GM18868 (cell line): ENCODE measurements around the gene AQP6.

Experiments
- ATAC-seq: cut with Tn5 transposase; IDR thresholded peaks from one replicate; pipeline ENCODE4 v1.9.1; 2021; ENCODE audit warnings: mild to moderate bottlenecking, moderate library complexity; ENCODE audit not compliant: unreplicated experiment

Gene AQP6

DNA sequence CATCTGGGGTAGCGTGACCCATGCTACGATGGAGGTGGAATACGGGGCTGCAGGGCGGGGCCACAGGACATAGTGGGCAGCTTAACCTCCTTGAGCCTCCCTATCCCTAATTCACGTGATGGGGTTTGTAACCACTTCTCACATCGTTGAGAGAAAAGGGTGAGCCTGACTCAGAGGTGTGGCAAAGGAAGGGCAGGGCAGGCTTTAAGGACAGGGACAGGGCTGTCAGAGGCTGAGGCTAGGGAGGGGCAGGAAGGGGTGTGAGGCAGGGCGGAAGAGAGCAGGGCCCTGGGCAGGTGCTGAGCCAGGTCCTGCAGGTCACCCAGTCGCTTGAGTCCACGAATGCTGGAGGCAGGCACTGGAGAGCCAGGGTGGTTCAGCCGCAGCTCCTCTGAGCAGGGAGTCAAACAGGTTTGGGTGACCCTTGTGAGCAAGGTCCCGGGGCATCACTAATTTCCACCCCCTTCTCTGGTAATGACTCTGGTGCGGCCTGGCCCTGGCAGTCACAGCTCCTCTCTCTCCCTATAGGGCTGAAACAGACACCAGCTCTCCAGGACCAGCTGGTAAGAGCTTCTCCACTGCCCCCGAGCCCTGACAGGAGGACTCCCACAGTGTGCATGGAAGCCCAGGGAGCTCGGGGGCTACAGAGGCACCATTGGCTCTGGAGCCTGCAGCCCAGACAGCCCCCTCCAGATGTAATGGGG is 29.7 kb upstream of the AQP6 start:
- ATAC-seq = no peak

DNA sequence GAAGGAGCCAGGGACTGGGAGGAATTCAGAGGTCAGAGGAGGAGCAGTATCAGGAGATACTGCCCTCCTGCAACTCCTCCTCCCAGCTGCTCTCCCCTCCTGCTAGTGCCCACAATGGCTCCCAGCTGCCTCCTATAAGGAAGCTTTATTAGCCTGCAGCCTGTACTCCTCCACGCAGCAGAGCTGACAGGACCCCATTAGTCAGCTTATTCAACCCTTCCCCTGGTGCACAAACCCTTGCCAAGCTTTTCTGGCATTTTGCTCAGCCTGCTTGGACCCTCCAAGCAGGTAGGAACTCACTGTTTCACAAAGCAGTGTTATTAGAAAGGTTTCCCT is 29.2 kb upstream of the AQP6 start:
- no peak for ATAC-seq

DNA sequence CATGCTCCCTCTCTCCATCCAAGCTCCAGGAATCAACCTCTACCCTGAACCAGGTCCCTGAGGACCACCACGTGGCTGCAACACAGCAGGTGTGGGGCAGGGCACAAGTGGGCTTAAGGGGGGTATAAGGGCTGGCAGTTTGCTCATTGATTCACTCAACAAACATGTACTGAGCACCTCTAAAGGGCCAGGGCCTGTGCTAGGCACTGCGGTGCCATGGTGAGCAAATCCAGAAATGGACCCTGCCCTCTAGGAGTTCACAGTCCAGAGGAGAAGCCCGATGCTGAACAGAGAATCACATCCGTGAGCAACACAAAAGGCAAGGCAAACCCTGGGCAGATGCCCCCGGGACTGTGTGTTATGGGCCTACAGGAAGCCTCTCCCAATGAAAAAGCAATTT is 28.7 kb upstream of the AQP6 start:
- ATAC-seq = no peak

DNA sequence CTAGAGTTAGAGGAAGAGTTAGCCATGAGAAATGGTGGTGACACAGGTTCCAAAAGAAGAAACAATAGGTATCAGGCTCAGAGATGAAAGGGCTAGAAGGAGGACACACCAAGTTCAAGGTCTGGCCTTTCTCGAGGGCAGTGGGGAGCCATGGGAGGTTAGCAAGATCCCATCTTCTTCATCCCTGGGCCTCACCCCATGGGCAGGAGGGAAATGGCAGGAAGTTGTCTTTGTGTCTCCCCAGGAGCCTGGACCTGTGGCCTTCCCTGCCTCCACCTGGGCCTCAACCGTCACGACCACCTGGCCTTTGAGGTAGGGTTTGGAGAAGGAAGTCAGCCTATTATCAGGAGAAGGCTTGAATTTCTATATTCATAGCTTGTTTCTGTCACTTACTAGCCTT is 28.0 kb upstream of the AQP6 start:
- ATAC-seq = no peak

DNA sequence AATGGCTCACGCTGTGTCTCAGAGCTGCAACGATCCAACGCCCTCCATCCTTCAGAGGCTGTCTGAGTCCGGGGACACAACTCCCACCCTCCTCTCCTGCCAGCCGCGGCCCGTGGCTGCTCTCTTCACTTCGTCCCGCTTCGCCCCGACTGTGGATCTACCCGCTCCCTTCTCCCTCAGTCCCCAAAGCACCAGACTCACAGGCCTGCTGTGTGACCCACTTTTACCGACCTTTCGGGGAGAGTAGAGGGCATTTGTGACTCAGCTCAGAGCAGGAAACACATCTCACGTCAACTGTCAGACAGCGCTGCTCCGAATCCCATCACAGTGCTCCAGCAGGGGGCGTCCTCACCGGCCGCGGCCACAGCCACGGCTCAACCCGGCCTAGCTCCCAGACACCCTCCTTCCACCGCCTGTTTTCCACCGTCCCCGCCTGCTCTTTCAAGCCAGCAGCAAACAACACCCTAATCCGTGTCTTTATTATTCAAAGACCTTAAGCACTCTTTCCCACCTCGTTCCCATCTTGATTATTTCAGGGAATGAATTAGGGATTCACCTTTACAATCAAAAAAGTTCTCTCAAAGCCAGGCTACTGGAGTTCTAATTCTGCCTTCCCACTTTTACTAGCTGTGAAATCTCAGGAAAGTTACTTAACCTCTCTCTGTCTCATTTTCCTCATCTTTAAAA is 27.2 kb upstream of the AQP6 start:
- ATAC-seq = peak; percentile 86

DNA sequence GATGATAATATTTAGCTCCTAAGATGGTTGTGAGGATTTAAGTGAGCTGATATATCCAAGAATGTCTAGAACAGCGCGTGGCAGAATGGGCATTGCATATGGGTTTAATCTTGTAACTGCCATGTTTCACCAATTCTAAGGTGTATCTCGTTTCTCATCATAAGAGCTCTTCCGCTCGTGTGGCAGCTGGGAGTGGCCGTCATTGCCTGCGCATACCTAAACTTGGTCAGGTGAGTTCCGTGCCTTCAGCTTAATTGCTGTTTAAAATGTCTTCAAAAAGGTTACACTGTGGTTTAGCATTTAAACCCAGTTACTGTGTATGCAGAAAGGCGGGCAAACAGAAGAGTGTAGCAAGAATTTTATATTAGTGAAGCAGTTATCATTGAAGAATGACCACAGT is 26.7 kb upstream of the AQP6 start:
- ATAC-seq = no peak

DNA sequence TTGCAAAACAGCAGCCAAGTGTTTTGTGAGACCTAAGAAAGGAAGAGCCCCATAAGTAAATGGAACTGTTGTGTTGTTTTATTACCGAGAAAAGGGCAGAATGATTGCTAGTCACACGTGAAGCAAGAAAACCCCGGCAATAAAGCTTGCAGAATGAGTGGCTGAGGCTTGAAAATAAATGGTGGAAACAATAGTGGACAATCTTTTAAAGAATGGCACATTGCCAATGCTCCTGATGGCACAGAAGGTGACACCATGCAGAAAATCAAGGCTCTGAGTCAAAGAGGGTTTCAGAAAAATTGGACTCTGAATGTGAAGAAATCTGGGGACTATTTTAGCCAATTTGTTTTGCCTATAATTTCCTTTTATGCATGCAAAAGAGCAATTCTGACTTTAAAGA is 26.2 kb upstream of the AQP6 start:
- ATAC-seq = no peak

DNA sequence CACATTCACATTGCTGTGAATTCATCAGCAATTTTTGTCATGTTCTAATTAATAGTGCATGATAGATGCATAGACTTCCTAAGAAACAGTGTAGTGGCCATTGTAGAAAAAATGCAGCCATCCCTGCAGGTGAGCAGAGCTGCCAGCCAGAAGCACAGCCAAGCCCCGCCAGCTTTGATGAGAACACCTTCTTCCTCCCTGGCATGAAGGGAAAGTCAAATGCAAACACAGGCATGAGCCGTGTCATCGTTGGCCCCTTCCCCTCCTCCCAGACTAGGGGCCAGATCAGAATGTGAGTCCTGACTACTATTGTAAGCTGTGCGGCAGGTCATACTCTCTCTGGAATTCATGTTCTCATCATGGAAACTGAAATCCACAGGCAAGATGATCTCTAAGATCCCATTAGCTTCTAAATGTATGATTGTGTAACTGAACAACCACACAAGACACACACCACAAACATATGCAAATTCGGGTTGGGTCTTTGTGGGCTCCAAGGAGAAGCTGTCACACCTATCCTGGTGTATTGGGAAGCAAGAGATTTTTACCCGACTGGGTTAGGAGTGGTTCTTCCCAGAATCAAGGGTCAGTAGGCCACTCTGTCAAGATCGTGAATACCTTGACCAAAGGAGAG is 25.0 kb upstream of the AQP6 start:
- ATAC-seq = no peak

DNA sequence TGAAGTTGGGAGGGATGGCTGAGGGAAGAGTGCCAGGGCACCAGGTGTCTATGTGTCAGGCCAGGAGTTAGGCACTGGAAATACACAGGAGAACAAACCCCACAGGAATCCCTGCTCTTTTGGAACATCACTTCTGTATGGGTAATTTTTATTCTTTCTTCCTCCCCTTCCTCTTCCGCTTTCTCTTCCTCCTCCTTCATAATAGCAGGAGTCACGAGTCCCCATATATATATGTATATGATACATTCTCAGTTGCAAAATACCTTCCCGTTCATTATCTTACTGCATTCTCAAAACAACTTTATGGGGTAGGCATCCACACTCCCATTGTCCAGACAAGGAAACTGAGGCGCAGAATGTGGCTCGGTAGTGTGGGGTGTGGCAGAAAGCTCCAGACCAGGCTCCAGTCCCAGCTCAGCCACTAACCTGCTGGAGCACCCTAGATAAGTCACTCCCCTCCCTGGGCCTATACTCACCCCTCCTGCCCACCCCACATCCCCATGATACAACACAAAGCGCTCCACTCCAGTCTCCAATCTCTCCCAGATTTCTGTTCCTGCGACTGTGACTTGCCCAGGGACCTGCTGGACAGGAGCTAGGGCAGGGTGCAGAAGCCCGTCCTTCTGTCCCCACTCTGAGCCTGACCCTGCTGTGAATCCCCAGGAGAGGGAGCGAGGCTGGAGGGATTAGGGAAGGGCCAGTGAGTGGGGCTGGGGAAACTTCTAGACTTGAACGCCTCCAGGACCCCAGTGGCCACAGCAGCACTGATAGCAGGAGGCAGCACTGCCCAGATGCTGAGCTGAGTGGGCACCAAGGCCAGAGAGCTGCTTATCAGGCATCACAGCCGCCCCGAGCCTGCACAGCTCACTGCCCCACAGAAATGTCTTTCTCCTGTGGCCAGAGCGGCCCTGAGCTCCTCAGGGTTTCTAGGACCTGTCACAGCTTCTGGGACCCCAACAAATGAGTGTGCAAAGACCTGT is 23.6 kb upstream of the AQP6 start:
- no peak for ATAC-seq

DNA sequence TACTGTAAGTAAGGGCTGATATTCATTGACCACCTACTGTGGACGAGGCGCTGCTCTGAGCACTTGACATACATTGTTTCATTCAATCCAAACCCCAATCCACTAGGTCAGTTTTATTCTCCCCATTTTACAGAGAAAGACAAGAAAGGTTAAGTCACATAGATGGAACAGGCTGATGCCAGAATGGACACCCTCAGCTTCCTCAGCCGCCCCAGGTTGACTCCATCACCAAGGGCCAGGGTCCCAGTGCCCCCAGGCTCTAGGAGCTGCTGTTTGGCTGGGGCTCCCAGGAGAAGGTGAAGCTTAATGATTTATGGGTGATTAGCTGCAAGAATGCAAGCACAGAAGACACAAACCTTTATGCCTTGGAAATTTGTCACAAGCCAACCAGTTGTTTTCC is 22.9 kb upstream of the AQP6 start:
- no peak for ATAC-seq

DNA sequence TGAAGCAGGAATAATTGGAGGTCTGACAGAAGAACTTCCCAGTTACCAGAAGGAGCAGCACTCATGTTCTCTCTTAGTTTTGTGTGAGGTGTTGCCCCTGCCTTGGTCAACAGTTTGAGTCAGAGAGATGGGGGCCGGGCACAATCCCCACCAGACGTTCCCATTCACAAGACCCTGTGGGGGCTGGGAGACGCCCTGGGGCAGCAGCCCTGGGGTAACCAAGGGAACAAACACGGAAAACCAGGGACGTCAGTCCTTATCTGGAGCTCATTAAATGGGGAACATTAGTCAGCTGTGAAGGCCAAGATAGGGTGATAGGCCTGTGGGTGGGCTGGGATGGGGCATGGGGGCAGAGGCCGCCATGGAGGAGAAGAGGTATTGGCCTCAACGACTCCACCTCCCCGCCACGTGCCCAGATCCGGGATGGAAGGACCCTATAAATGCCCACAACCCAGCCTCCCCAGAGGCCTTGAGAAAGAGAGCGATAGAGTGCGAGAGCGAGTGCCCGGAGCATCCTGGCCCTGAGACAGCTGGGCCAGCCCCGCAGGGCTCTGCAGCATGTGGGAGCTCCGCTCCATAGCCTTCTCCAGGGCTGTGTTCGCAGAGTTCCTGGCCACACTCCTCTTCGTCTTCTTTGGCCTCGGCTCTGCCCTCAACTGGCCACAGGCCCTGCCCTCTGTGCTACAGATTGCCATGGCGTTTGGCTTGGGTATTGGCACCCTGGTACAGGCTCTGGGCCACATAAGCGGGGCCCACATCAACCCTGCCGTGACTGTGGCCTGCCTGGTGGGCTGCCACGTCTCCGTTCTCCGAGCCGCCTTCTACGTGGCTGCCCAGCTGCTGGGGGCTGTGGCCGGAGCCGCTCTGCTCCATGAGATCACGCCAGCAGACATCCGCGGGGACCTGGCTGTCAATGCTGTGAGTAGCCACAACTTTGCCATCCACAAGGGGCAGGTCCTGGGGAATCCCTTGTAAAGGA is 22.2 kb upstream of the AQP6 start, which contains the start of gene AQP2:
Gene AQP2 (plus strand): TSS at position 465 of the 979 bp plus-strand sequence. CDS start 94 bp downstream, at position 559.
- no peak for ATAC-seq

DNA sequence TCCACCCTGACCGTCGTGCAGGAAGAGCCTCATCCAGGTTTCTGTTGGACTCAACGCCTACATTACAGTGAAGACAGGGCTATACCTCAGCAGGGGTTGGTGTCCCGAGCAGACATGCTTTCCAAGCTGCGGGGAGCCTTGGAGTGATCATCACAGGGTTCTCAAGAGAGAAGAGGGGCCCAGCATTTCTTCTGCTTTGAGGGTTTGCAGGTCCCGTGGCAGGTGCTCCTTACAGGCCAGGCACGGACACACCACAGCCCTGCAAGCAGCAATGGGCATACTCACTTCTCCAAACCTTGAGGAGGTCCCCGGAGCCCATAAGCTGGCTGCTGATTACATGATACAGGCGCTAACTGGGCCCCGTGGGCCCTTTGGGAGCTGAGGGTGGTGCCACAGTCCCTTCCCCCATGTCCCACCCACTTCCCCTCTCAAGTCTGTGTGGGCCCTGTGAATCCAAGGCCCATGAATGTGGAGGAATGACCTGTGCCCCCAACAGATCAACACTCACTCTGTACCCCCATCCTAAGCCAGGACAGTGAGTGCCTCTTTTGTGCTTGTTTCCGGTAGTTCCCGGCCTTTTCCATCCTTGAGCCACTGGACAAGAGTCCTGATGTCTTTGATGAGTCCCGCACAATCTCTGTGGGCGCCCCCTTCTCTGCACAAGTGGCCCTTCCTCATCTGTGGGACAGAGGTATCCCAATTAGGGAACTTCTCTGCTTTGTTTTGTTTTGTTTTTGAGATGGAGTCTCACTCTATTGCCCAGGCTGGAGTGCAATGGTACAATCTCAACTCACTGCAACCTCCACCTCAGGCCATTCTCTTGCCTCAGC is 21.1 kb upstream of the AQP6 start:
- no peak for ATAC-seq

DNA sequence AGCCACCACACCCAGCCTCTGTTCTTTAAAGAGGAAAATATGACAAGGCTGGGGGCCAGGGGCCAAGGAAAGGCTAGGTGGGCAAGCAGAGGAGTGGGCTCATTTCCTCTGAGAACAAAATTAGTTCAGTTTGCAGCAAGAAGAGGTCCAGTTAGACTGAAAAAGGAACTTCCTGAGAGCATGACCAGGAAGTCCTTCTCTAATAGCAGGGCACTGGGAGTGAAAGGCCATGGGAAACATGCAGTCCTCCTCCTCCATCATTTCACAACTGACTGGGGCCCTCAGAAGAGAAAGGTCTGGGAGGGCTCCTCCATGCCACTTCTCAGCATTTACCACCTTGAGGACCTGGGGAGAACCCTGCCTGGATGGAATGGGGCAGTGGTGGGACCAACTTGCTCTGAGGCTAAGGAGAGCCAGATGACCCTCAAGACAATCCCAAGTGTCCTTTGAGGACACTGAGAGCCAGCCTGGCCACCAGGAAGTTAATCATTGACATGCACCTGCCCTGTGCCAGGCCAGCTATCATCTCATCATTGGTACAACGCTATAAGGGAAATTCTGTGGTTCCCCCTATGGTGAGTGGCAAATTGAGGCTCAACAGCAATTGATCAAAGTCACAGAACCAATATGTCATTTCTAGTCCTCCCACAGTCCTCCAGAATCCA is 20.2 kb upstream of the AQP6 start:
- no peak for ATAC-seq

DNA sequence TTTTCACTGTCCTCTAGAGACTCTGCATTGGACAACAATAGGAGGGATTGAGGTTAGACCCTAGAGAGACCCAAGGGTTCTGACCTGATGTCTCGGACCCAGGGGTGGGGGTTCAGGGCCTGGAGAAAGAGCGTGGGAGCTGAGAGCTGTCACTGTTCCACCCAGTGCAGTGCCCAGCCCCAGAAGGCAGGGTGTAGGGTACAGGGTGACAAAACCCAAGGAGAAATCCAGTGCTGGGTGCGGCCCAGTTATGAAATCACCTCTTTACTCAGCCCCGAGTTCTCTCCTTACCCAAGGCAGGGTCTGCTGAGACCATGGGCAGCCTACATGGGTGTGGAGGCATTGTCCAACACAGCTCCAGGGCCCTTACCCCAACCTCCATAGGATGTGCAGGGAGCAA is 19.6 kb upstream of the AQP6 start:
- ATAC-seq = no peak

DNA sequence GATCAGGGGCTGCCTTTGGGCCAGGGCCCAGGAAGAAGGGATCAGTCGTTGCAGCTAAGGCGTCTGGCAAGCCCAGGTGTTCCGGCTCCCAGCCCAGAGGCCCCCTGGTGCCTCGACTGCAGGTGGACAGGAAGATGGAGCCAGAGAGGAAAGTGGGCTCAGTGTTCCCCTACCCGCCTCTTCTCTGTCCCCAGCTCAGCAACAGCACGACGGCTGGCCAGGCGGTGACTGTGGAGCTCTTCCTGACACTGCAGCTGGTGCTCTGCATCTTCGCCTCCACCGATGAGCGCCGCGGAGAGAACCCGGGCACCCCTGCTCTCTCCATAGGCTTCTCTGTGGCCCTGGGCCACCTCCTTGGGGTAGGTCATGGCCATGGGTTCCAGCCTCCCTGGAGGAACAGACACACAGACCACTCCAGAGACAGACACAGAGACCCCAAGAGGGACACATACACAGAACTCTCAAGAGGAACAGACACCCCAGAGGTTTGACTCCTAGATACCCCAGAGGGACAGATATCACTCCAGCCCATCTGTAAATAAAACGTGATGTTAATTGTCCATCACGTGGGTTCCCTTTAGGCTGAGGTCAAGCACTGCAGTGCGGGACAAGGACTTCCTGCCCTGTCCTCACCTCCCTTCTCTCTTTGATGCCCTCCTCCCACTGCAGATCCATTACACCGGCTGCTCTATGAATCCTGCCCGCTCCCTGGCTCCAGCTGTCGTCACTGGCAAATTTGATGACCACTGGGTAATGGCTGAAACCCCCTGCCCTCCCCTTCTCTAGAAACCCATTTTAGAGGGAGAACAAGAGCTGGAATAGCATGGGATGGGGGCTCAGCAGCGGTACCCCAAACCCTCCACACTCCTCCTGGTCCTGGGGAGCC is 18.5 kb upstream of the AQP6 start:
- no peak for ATAC-seq

DNA sequence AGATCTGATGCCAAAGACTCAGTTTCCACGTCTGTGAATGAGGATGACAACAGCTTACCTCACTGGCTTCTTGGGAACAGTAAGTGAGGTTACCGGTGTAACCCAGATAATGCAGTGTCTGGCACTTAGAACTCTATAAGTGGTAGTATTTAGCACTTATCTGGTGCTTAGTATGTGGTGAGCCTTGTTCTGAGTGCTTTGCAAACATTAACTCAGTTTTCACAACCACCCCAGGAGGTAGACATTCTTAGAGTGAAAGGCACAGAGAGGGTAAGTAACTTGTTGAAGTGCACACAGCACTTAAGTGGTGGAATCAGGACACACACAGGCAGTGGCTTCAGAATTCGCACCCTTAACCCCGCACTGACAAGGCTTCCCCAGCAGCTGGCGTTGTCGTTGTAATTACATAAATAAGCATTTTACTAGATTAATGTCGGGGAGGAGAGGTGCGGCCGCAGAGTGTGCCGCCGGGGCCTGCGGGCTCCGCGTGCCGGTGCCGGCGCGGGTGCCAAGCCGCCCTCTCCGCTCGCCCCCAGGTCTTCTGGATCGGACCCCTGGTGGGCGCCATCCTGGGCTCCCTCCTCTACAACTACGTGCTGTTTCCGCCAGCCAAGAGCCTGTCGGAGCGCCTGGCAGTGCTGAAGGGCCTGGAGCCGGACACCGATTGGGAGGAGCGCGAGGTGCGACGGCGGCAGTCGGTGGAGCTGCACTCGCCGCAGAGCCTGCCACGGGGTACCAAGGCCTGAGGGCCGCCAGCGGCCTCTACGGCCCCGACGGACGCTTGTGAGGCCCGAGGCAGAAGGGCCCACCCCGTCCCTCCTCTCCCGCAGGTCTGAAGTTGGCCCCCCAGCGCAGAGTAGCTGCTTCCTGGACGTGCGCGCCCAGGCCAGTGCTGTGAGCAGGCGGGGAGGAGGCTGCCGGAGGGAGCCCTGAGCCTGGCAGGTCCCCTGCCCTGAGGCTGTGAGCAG is 17.6 kb upstream of the AQP6 start:
- no peak for ATAC-seq
